WTC11 (cell line): ENCODE data around the gene CTNS. TPM values are rescaled to one million over a fixed set of nuclear protein-coding genes. Genes with fewer than 3 reads are reported as not detected.

Source experiments
- ATAC-seq: fragments of 200-7000 bp; cut with Tn5 transposase; 2 replicates; pipeline ENCODE4 v1.10.0; 2021; ENCODE audit warnings: mild to moderate bottlenecking, moderate library complexity
- CTCF ChIA-PET: fragments of 300-600 bp; sonication (Branson Sonifier 250); formaldehyde crosslinking; loops from one replicate; lab custom pipeline; 2021; ENCODE audit warnings: antibody characterized with exemption; lab: Charles Lee
- POLR2A ChIA-PET: fragments of 350-600 bp; sonication (Branson Sonifier 250); formaldehyde crosslinking; loops from one replicate; lab custom pipeline; 2021; ENCODE audit warnings: antibody characterized with exemption; lab: Charles Lee
- DNase-seq: peaks from one replicate; pipeline ENCODE4 v3.0.0; 2021; ENCODE audit warnings: low spot score
- H3K27ac Mint-ChIP-seq: 2 replicates; pipeline ENCODE4 v1.8.0; 2021; ENCODE audit warnings: mixed read lengths
- H3K27me3 Mint-ChIP-seq: 2 replicates; pipeline ENCODE4 v1.8.0; 2021; ENCODE audit warnings: low read depth, mild to moderate bottlenecking, moderate library complexity, mixed read lengths
- H3K36me3 Mint-ChIP-seq: 2 replicates; pipeline ENCODE4 v1.8.0; 2021; ENCODE audit warnings: mixed read lengths
- H3K4me1 Mint-ChIP-seq: 2 replicates; pipeline ENCODE4 v1.8.0; 2022; ENCODE audit warnings: mixed read lengths
- H3K4me3 Mint-ChIP-seq: 2 replicates; pipeline ENCODE4 v1.8.0; 2021; ENCODE audit warnings: mild to moderate bottlenecking, moderate library complexity, mixed read lengths
- H3K9me3 Mint-ChIP-seq: 2 replicates; pipeline ENCODE4 v1.8.0; 2021; ENCODE audit warnings: mixed read lengths
- FOXJ3 ChIP-seq: sonication (generic); formaldehyde crosslinking; IDR thresholded peaks from 2 replicates; pipeline ENCODE4 v1.9.0; 2021; ENCODE audit warnings: missing genetic modification reagents, mild to moderate bottlenecking, borderline replicate concordance
- GABPB1 ChIP-seq: sonication (generic); formaldehyde crosslinking; IDR thresholded peaks from 2 replicates; pipeline ENCODE4 v1.8.1; 2023; ENCODE audit warnings: mild to moderate bottlenecking, missing genetic modification reagents
- GTF2I ChIP-seq: fragments of 250-450 bp; sonication (Bioruptor Pico); conservative IDR thresholded peaks from 2 replicates; pipeline ENCODE4 v1.4.0; 2021; ENCODE audit warnings: mild to moderate bottlenecking
- MXD4 ChIP-seq: fragments of 250-450 bp; sonication (Bioruptor Pico); IDR thresholded peaks from 2 replicates; pipeline ENCODE4 v1.8.0; 2021; ENCODE audit warnings: mild to moderate bottlenecking, moderate library complexity, borderline replicate concordance
- NFATC4 ChIP-seq: fragments of 250-450 bp; sonication (Bioruptor Pico); IDR thresholded peaks from 2 replicates; pipeline ENCODE4 v1.9.0; 2021; ENCODE audit warnings: mild to moderate bottlenecking
- NR1H2 ChIP-seq: sonication (generic); formaldehyde crosslinking; IDR thresholded peaks from 2 replicates; pipeline ENCODE4 v1.9.0; 2021; ENCODE audit warnings: mild to moderate bottlenecking, moderate library complexity, missing genetic modification reagents
- RELA ChIP-seq: sonication (generic); formaldehyde crosslinking; IDR thresholded peaks from 2 replicates; pipeline ENCODE4 v1.8.1; 2022; ENCODE audit warnings: missing genetic modification reagents, mild to moderate bottlenecking, borderline replicate concordance
- SMAD4 ChIP-seq: sonication (generic); formaldehyde crosslinking; IDR thresholded peaks from 2 replicates; pipeline ENCODE4 v1.8.0; 2022; ENCODE audit warnings: mild to moderate bottlenecking, missing genetic modification reagents
- SOX15 ChIP-seq: fragments of 250-450 bp; sonication (Bioruptor Pico); IDR thresholded peaks from 2 replicates; pipeline ENCODE4 v1.9.0; 2021; ENCODE audit warnings: mild to moderate bottlenecking
- TEAD1 ChIP-seq: sonication (generic); formaldehyde crosslinking; IDR thresholded peaks from 2 replicates; pipeline ENCODE4 v1.8.0; 2022; ENCODE audit warnings: mild to moderate bottlenecking, missing genetic modification reagents
- TP53 ChIP-seq: sonication (generic); formaldehyde crosslinking; IDR thresholded peaks from 2 replicates; pipeline ENCODE4 v1.8.1; 2023; ENCODE audit warnings: mild to moderate bottlenecking, missing genetic modification reagents
- ZBTB21 ChIP-seq: sonication (generic); formaldehyde crosslinking; IDR thresholded peaks from 2 replicates; pipeline ENCODE4 v1.8.1; 2023; ENCODE audit warnings: mild to moderate bottlenecking, missing genetic modification reagents, borderline replicate concordance
- ZNF396 ChIP-seq: fragments of 250-450 bp; sonication (Bioruptor Pico); IDR thresholded peaks from 2 replicates; pipeline ENCODE4 v1.8.0; 2021; ENCODE audit warnings: mild to moderate bottlenecking, moderate library complexity, borderline replicate concordance
- ZNF671 ChIP-seq: fragments of 250-450 bp; sonication (Bioruptor Pico); IDR thresholded peaks from 2 replicates; pipeline ENCODE4 v1.8.0; 2021; ENCODE audit warnings: mild to moderate bottlenecking
- total RNA-seq: library from RNA; stranded (reverse); gene quantifications from 3 replicates; pipeline ENCODE4 v1.2.3, GENCODE V29; 2021
- TF ChIP-seq, protein P1 (sequence below): sonication (generic); formaldehyde crosslinking; IDR thresholded peaks from 2 replicates; pipeline ENCODE4 v1.8.1; 2023; ENCODE audit warnings: mild to moderate bottlenecking, missing genetic modification reagents
- TF ChIP-seq, protein P2 (sequence below): sonication (generic); formaldehyde crosslinking; IDR thresholded peaks from 2 replicates; pipeline ENCODE4 v1.8.1; 2022; ENCODE audit warnings: mild to moderate bottlenecking, missing genetic modification reagents, moderate library complexity, borderline replicate concordance
- TF ChIP-seq, protein P3 (sequence below): sonication (generic); formaldehyde crosslinking; IDR thresholded peaks from 2 replicates; pipeline ENCODE4 v1.8.1; 2023; ENCODE audit warnings: mild to moderate bottlenecking, missing genetic modification reagents
- TF ChIP-seq, protein P4 (sequence below): fragments of 200-600 bp; IDR thresholded peaks from 2 replicates; pipeline ENCODE4 v1.8.0; 2022; ENCODE audit warnings: antibody characterized with exemption
- TF ChIP-seq, protein P5 (sequence below): sonication (generic); formaldehyde crosslinking; IDR thresholded peaks from 2 replicates; pipeline ENCODE4 v1.8.0; 2022; ENCODE audit warnings: mild to moderate bottlenecking, missing genetic modification reagents
- TF ChIP-seq, protein P6 (sequence below): sonication (generic); formaldehyde crosslinking; IDR thresholded peaks from 2 replicates; pipeline ENCODE4 v1.8.1; 2023; ENCODE audit warnings: mild to moderate bottlenecking, missing genetic modification reagents, moderate library complexity
- TF ChIP-seq, protein P7 (sequence below): fragments of 250-450 bp; sonication (Bioruptor Pico); IDR thresholded peaks from 2 replicates; pipeline ENCODE4 v1.9.0; 2021; ENCODE audit warnings: moderate library complexity, mild to moderate bottlenecking, inconsistent platforms, borderline replicate concordance
- TF ChIP-seq, protein P8 (sequence below): sonication (generic); formaldehyde crosslinking; IDR thresholded peaks from 2 replicates; pipeline ENCODE4 v1.8.1; 2022; ENCODE audit warnings: missing genetic modification reagents, borderline replicate concordance

The CTNS gene
- total RNA-seq, 1 experiment from 2014 or later, result 10.7 TPM

DNA sequence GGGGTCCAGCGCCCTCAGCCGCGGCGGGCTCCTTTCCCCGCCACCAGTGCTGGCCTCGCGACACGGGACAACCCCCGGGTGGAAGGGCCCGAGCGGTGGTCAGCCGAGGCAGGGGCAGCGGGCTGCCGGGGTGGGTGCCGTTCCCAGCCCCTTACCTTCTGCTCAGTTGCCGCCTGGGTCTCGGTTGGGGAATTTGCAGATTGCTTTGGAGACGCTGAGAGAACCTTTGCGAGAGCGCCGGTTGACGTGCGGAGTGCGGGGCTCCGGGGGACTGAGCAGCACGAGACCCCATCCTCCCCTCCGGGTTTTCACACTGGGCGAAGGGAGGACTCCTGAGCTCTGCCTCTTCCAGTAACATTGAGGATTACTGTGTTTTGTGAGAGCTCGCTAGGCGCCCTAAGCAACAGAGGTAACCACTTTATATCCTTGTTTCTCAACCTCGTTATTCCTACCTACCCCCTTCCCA is 381 bp downstream of the CTNS start (continued):
- TF ChIP-seq, protein P1, sequence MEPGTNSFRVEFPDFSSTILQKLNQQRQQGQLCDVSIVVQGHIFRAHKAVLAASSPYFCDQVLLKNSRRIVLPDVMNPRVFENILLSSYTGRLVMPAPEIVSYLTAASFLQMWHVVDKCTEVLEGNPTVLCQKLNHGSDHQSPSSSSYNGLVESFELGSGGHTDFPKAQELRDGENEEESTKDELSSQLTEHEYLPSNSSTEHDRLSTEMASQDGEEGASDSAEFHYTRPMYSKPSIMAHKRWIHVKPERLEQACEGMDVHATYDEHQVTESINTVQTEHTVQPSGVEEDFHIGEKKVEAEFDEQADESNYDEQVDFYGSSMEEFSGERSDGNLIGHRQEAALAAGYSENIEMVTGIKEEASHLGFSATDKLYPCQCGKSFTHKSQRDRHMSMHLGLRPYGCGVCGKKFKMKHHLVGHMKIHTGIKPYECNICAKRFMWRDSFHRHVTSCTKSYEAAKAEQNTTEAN, result 0 out of 2 replicates have a peak, but pooled peaks have one; percentile 13
- TF ChIP-seq, protein P2, sequence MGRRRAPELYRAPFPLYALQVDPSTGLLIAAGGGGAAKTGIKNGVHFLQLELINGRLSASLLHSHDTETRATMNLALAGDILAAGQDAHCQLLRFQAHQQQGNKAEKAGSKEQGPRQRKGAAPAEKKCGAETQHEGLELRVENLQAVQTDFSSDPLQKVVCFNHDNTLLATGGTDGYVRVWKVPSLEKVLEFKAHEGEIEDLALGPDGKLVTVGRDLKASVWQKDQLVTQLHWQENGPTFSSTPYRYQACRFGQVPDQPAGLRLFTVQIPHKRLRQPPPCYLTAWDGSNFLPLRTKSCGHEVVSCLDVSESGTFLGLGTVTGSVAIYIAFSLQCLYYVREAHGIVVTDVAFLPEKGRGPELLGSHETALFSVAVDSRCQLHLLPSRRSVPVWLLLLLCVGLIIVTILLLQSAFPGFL (CRISPR knock-in tag), result no peak
- no peak for TF ChIP-seq TP53
- TF ChIP-seq, all 79 proteins: peak for 6

DNA sequence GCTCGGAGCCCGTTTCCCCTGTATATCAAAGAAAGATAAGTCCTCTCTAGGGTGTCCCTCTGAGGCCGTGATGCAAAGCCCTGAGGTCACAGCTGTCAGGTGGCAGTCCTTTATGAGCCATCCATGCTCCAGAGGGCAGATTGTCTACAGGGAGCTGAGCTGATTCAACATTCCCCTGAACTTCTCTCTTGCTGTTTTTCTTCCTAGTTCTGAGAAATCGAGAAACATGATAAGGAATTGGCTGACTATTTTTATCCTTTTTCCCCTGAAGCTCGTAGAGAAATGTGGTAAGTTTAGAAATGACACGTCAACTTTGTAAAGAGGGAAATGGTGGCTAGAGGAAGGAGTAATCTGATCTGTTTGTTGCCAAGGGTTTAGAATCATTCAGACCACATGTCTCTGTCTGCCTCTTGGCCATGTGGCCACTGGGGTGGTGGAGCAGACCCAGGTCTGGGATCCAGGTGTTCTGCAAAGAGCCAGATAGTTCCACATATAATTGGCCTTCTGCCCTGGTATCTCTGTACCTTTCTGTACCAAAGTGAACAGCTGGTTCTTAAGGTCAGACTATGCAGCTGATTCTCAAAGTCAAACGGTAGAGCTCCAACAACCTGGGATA is 3.5 kb downstream of the CTNS start:
- POLR2A ChIA-PET, result no interaction called here
- DNase-seq (no peak), ATAC-seq (no peak)
- Mint-ChIP-seq H3K27me3 (no peaks in the 10 kb centered on the region), H3K4me3 (no peak overlapping the region), H3K4me1 (peaks cover 25% of the 10 kb centered on the region), H3K9me3 (no peaks in the 10 kb centered on the region), H3K27ac (peak overlapping the region; percentile 59), H3K36me3 (peaks cover 3% of the 10 kb centered on the region; the same call in 1 of the 2 replicates)
- CTCF ChIA-PET, result no interaction called here
- TF ChIP-seq GTF2I (CRISPR knock-in tag) (no peak), SMAD4 (CRISPR knock-in tag) (no peak), FOXJ3 (CRISPR knock-in tag) (no peak), TEAD1 (no peak), NR1H2 (CRISPR knock-in tag) (no peak), ZNF671 (CRISPR knock-in tag) (no peak), SOX15 (CRISPR knock-in tag) (no peak), GABPB1 (CRISPR knock-in tag) (no peak), MXD4 (no peak)
- TF ChIP-seq, protein P3, sequence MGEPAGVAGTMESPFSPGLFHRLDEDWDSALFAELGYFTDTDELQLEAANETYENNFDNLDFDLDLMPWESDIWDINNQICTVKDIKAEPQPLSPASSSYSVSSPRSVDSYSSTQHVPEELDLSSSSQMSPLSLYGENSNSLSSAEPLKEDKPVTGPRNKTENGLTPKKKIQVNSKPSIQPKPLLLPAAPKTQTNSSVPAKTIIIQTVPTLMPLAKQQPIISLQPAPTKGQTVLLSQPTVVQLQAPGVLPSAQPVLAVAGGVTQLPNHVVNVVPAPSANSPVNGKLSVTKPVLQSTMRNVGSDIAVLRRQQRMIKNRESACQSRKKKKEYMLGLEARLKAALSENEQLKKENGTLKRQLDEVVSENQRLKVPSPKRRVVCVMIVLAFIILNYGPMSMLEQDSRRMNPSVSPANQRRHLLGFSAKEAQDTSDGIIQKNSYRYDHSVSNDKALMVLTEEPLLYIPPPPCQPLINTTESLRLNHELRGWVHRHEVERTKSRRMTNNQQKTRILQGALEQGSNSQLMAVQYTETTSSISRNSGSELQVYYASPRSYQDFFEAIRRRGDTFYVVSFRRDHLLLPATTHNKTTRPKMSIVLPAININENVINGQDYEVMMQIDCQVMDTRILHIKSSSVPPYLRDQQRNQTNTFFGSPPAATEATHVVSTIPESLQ, result no peak
- TF ChIP-seq, protein P4, sequence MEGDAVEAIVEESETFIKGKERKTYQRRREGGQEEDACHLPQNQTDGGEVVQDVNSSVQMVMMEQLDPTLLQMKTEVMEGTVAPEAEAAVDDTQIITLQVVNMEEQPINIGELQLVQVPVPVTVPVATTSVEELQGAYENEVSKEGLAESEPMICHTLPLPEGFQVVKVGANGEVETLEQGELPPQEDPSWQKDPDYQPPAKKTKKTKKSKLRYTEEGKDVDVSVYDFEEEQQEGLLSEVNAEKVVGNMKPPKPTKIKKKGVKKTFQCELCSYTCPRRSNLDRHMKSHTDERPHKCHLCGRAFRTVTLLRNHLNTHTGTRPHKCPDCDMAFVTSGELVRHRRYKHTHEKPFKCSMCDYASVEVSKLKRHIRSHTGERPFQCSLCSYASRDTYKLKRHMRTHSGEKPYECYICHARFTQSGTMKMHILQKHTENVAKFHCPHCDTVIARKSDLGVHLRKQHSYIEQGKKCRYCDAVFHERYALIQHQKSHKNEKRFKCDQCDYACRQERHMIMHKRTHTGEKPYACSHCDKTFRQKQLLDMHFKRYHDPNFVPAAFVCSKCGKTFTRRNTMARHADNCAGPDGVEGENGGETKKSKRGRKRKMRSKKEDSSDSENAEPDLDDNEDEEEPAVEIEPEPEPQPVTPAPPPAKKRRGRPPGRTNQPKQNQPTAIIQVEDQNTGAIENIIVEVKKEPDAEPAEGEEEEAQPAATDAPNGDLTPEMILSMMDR, result no peak
- TF ChIP-seq, protein P5, sequence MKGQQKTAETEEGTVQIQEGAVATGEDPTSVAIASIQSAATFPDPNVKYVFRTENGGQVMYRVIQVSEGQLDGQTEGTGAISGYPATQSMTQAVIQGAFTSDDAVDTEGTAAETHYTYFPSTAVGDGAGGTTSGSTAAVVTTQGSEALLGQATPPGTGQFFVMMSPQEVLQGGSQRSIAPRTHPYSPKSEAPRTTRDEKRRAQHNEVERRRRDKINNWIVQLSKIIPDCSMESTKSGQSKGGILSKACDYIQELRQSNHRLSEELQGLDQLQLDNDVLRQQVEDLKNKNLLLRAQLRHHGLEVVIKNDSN (CRISPR knock-in tag), result no peak
- TF ChIP-seq, protein P6, sequence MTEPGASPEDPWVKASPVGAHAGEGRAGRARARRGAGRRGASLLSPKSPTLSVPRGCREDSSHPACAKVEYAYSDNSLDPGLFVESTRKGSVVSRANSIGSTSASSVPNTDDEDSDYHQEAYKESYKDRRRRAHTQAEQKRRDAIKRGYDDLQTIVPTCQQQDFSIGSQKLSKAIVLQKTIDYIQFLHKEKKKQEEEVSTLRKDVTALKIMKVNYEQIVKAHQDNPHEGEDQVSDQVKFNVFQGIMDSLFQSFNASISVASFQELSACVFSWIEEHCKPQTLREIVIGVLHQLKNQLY (CRISPR knock-in tag), result no peak

DNA sequence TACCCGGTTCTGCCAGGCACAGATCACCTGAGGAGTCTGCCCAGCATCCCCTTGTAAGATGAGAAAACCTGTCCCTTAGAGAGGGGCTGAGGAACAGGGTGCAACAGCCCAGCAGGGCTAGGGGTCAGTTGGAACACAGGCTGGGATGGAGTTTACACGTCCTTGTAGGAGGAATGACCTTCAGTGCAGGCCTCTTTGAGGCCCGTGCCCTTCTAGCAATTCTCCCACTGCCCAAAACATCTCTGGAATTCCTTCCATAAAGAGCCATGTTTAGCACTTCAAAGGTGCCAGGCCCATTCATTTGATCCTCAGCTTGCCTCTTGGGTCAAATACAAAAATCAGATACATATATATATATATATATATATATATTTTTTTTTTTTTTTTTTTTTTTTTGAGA is 4.5 kb downstream of the CTNS start:
- H3K4me3 Mint-ChIP-seq, result no peak overlapping the region
- H3K4me1 Mint-ChIP-seq, result peaks cover 23% of the 10 kb centered on the region
- CTCF ChIA-PET, result interaction anchor here (0.7 to 1.0 kb wide), 2 partner anchors 39 to 205 kb away, joined by 3 read pairs; partner anchors contain the start of gene NCBP3
- H3K9me3 Mint-ChIP-seq, result no peaks in the 10 kb centered on the region
- no peak for DNase-seq
- H3K36me3 Mint-ChIP-seq, result peaks cover 3% of the 10 kb centered on the region; the same call in 1 of the 2 replicates
- POLR2A ChIA-PET, result no interaction called here
- no peaks in the 10 kb centered on the region for H3K27me3 Mint-ChIP-seq
- TF ChIP-seq RELA (CRISPR knock-in tag), result no peak
- TF ChIP-seq NFATC4 (CRISPR knock-in tag), result no peak
- no peak for TF ChIP-seq FOXJ3 (CRISPR knock-in tag)
- TF ChIP-seq ZNF396 (CRISPR knock-in tag), result no peak
- TF ChIP-seq, protein P7, sequence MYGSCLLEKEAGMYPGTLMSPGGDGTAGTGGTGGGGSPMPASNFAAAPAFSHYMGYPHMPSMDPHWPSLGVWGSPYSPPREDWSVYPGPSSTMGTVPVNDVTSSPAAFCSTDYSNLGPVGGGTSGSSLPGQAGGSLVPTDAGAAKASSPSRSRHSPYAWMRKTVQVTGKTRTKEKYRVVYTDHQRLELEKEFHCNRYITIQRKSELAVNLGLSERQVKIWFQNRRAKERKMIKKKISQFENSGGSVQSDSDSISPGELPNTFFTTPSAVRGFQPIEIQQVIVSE (CRISPR knock-in tag), result no peak
- TF ChIP-seq, protein P8, sequence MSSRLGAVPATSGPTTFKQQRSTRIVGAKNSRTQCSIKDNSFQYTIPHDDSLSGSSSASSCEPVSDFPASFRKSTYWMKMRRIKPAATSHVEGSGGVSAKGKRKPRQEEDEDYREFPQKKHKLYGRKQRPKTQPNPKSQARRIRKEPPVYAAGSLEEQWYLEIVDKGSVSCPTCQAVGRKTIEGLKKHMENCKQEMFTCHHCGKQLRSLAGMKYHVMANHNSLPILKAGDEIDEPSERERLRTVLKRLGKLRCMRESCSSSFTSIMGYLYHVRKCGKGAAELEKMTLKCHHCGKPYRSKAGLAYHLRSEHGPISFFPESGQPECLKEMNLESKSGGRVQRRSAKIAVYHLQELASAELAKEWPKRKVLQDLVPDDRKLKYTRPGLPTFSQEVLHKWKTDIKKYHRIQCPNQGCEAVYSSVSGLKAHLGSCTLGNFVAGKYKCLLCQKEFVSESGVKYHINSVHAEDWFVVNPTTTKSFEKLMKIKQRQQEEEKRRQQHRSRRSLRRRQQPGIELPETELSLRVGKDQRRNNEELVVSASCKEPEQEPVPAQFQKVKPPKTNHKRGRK (CRISPR knock-in tag), result no peak
- no peak for TF ChIP-seq ZBTB21 (CRISPR knock-in tag)
- TF ChIP-seq, all 79 proteins: peak for 0
- no peak overlapping the region; the same call in 1 of the 2 replicates for H3K27ac Mint-ChIP-seq
- ATAC-seq, result no peak
